Subcutaneous adipose tissue (tissue), 4 donors: ENCODE measurements around the gene SERPING1. TPM values are rescaled to one million over a fixed set of nuclear protein-coding genes. Genes with fewer than 3 reads are reported as not detected.

Experiments
- CTCF ChIP-seq: fragments of 450-650 bp; IDR thresholded peaks from one replicate; pipeline ENCODE4 v1.5.1; 2016; ENCODE audit warnings: low read depth, mild to moderate bottlenecking, control low read depth, antibody characterized with exemption, moderate library complexity
- total RNA-seq, 4 donors: library from RNA; depleted of rRNA; stranded (reverse); fragments of >200 nt; gene quantifications; one replicate each; pipeline ENCODE4 v1.1.0, GENCODE V29; 2016

Gene SERPING1
- total RNA-seq, 4 donors from 2014 or later = 318 to 653 (median 616) TPM

GRCh38 chr11:57560146-57560545 lies 37.3 kb upstream of the SERPING1 start:
- TF ChIP-seq CTCF = no peak

- no peak for TF ChIP-seq CTCF
These were observed 34.9 kb upstream of the SERPING1 start for GRCh38 chr11:57562596-57562995.

GRCh38 chr11:57566005-57566904 lies 31.2 kb upstream of the SERPING1 start:
- no peak for TF ChIP-seq CTCF

- no peak for TF ChIP-seq CTCF
These were observed 30.5 kb upstream of the SERPING1 start for GRCh38 chr11:57566905-57567514.

- TF ChIP-seq CTCF = no peak
These were observed 29.8 kb upstream of the SERPING1 start, which contains the start of gene UBE2L6 for GRCh38 chr11:57567515-57568329. Gene UBE2L6, minus strand, starts transcription at chr11:57567672. Its CDS starts 61 bp downstream, at chr11:57567611.

- TF ChIP-seq CTCF = no peak
These were observed 29.1 kb upstream of the SERPING1 start for GRCh38 chr11:57568330-57568766.

- TF ChIP-seq CTCF = no peak
These were observed 25.9 kb upstream of the SERPING1 start for GRCh38 chr11:57571606-57572005.
